GM19463 (cell line): ENCODE results near the gene NGDN.

Source experiments
- ATAC-seq: cut with Tn5 transposase; IDR thresholded peaks from one replicate; pipeline ENCODE4 v1.9.1; 2021; ENCODE audit warnings: mild to moderate bottlenecking, moderate library complexity; ENCODE audit not compliant: unreplicated experiment

NGDN gene

DNA sequence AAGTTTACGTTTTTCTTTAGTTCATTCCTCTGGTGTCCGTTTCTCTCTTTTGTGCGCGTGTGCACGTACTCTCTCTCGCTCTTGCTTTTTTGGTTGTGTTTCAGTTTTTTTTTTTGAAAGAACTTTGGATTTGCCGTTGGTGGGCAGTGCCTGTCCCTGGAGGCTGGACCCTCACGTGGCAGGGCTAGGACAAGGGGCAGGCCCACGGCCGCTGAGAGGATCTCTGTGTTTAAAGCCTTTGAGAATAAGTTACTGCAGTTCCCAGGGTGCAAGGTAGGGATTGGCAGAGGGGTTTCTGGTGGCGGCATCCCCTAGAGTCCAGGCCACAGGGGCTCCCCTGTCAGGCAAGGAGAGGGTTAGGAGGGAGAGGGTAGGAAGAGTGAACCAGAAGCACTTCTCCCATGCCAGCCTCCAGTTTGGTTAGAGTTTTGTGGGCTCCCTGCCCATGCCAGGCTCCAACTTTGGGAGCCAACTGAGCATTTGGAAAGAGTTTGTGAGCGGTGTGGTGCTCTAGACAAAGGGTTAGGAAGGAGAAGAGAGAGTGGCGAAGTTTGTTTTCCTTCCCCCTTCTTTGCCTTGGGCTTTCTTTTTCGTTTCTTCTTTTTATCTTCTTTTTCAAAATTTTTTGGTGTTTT lies 51.5 kb downstream of the NGDN start:
- no peak for ATAC-seq

DNA sequence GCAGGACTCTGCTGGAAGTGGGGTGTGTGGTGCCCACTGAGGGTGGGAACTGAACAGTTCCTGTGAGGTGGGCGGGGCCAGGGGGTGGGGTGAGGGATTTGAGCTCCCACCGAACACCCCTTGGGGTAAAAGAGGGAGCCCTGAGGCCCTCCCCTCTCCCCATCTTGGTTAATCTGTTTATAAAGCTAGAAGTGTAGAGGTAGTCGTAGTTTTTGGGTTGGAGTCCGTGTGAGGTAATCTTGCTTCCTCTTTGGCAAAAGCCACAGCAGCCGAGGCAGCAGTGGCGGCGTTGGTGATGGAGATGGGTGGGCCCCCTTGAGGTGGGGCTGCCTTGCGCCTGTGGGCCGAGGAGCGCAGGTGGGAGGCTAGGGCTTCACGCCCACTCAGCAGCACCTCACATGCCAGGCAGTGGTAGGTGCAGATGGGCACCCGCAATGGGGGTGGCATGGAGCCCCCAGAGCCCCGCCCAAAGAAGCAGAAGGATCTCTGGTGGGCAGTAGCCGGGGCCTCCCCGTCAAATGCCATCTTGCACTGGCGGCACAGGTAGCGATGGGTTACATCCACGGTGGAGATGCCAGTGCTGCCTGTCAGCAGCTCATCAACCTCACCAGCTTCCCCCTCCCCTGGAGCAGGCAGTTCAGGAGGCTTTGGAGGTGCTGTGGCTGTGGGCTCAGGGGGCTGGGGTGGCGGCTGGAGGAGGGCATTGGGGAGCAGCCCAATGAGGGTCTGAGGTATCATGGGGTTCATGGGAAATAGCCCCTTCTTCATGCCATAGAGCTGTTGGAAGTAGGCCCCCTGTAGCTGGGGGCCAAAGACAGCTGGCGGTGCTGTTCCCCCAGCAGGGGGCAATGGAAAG lies 52.5 kb downstream of the NGDN start:
- ATAC-seq = no peak

DNA sequence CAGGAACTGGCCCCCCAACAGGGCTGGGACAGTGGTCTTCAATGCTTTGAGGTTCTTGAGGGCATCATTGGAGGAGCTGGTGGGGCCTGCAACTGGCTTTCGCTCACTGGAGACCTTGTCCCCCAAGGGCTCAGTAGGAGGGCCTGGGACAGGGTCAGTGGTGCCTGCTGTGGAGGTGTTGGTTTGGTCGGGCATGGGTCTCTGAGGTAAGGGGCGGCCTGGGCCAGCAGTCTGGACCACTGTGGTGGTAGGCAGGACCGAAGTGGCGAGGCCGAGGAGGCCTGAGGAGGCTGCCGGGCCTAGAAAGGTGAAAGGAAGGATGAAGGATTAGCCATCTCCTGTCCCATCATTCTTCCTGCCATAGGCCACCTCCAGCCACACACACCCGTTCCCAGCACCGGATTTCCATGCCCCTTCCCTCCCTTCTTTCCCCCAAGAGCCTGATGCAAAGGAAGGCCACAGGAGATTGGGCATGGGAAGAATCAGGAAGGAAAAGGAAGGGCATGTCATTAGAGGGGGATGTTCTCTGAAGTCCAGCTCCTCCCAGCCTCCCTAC lies 53.2 kb downstream of the NGDN start:
- no peak for ATAC-seq

DNA sequence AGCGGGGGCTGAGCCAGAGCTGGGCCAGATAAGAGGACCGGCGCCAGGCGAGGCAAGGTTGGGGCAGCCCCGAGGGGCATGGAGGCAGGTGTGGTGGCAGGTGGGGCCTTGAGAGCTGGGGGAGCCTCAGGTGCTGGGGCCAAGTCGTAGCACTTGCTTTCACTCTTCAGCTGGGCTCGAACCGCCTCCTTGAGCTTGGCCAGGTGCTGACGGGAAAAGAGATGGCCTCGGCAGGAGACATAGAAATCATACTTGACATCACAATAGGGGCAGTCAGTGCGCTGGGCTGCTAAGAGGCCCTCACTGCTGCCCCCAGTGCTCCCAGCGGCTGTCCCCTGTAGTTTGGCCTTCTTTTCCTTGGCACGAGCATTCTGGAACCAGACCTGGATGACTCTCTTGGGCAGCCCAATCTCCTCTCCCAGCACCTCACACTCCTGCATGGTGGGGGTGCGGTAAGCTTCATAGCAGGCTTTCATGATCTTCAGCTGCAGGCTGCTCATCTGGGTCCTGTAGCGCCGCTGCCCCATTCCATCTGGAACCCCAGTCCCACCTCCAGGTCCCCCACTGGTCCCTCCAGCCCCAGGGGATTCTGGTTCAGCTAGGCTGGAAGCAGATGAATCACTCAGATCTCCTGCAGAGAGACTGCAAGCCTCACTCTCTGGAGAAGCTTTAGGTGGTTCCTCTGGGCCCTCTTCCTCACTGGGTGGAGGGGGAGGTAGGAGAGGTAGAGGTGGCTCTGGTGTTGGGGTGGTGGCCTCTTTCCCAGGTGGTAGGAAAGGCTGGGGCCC lies 53.9 kb downstream of the NGDN start:
- ATAC-seq = no peak

DNA sequence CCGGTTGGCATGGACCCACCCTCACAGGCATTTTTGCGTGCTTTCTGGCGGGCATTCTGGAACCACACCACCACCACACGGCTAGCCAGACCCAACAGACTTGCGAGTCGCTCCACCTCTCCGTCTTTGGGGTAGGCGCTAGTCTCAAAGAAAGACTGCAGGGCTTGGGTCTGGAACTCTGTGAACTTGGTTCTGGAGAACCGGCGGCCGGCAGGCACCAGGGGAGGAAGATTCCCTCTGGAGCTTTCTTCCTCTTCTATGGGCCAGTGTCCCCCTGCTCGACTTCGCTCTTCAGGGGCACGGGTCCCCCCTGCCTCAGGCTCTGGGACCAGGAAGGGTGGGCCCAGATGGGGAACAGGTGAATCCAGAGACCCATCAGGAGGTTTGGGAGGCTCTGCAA lies 55.5 kb downstream of the NGDN start:
- ATAC-seq = no peak

DNA sequence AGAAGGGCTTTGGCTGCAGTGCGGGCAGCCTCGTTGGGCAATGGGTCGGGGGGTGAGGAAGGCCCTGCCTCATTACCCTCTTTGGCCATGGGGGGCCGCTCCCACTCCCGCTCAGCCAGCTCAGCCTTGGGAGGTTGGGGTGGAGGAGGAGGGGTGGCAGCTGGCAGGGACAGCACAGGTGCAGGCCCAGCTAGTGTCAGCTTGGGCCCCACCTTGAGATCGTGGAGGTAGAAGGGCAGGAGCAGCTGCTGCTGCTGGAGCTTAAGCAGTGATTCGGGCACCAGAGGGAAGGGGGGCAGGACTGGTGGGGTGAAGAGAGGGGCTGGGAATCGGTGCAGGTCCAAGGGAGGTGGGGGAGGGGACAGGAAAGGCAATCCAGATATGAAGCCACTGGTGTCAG lies 56.1 kb downstream of the NGDN start:
- ATAC-seq = no peak
